SU-DHL-6 (cell line): ENCODE results near the gene RLN3.
A peak's percentile ranks its signal among the peaks of the same experiment; 100 is the strongest.

Experiments
- H2AFZ ChIP-seq: fragments of 200-600 bp; sonication (generic); 2 replicates; pipeline ENCODE4 v1.6.1; 2014; ENCODE audit warnings: low read depth, mild to moderate bottlenecking, moderate library complexity, mixed read lengths, antibody characterized with exemption, low read length; ENCODE audit not compliant: severe bottlenecking
- H3F3A ChIP-seq: fragments of 200-600 bp; shearing (Covaris generic); 2 replicates; pipeline ENCODE4 v1.6.0; 2016; ENCODE audit warnings: antibody characterized with exemption, mild to moderate bottlenecking; ENCODE audit not compliant: insufficient read depth
- H3K27ac ChIP-seq: fragments of 200-600 bp; sonication (generic); 2 replicates; pipeline ENCODE4 v1.5.1; 2016; ENCODE audit warnings: low read depth, mild to moderate bottlenecking, low read length, moderate library complexity, mixed read lengths
- H3K27me3 ChIP-seq: fragments of 200-600 bp; sonication (generic), shearing (Covaris generic); 2 replicates; pipeline ENCODE4 v1.6.0; 2014; ENCODE audit warnings: mild to moderate bottlenecking, low read length
- H3K36me3 ChIP-seq: fragments of 200-600 bp; sonication (generic); 2 replicates; pipeline ENCODE4 v1.6.1; 2014; ENCODE audit warnings: mild to moderate bottlenecking, low read length, mixed read lengths
- H3K4me2 ChIP-seq: fragments of 300-600, 200-600 bp; shearing (Covaris generic), sonication (generic); 2 replicates; pipeline ENCODE4 v1.6.0; 2014; ENCODE audit warnings: low read length, low read depth, mild to moderate bottlenecking; ENCODE audit not compliant: poor library complexity, severe bottlenecking
- H3K4me3 ChIP-seq: fragments of 200-600 bp; sonication (generic); 2 replicates; pipeline ENCODE4 v1.5.1; 2014; ENCODE audit warnings: antibody characterized with exemption, low read length, mild to moderate bottlenecking, mixed read lengths; ENCODE audit not compliant: insufficient read depth, poor library complexity, severe bottlenecking
- H3K79me2 ChIP-seq: fragments of 200-600 bp; sonication (generic); 2 replicates; pipeline ENCODE4 v1.6.1; 2014; ENCODE audit warnings: mild to moderate bottlenecking, low read length, moderate library complexity; ENCODE audit not compliant: insufficient read depth
- H3K9ac ChIP-seq: fragments of 200-600 bp; sonication (generic); 2 replicates; pipeline ENCODE4 v1.7.0; 2014; ENCODE audit warnings: mild to moderate bottlenecking, low read length
- H3K9me2 ChIP-seq: fragments of 200-600 bp; sonication (generic); replicated peaks from 2 replicates; pipeline ENCODE4 v1.6.1; 2014; ENCODE audit warnings: low read length; ENCODE audit not compliant: insufficient read depth
- H3K9me3 ChIP-seq: fragments of 200-600 bp; sonication (generic); 2 replicates; pipeline ENCODE4 v1.6.1; 2014; ENCODE audit warnings: low read length, mixed read lengths; ENCODE audit not compliant: insufficient read depth
- H4K20me1 ChIP-seq: fragments of 200-600 bp; sonication (generic); 2 replicates; pipeline ENCODE4 v1.6.1; 2014; ENCODE audit warnings: low read depth, mild to moderate bottlenecking, antibody characterized with exemption, low read length, moderate library complexity, mixed read lengths
- EZH2phosphoT487 ChIP-seq: fragments of 200-600 bp; sonication (generic), shearing (Covaris generic); conservative IDR thresholded peaks from 2 replicates; pipeline ENCODE4 v1.6.1; 2018; ENCODE audit warnings: mild to moderate bottlenecking, antibody characterized with exemption, low read length, moderate library complexity, mixed read lengths
- TF ChIP-seq, protein P1 (sequence below): fragments of 200-600 bp; sonication (generic); IDR thresholded peaks from one replicate; pipeline ENCODE4 v1.5.1; 2017; ENCODE audit warnings: antibody characterized with exemption, mild to moderate bottlenecking, low read length, moderate library complexity; ENCODE audit not compliant: insufficient read depth, poor library complexity, severe bottlenecking

RLN3 gene

DNA sequence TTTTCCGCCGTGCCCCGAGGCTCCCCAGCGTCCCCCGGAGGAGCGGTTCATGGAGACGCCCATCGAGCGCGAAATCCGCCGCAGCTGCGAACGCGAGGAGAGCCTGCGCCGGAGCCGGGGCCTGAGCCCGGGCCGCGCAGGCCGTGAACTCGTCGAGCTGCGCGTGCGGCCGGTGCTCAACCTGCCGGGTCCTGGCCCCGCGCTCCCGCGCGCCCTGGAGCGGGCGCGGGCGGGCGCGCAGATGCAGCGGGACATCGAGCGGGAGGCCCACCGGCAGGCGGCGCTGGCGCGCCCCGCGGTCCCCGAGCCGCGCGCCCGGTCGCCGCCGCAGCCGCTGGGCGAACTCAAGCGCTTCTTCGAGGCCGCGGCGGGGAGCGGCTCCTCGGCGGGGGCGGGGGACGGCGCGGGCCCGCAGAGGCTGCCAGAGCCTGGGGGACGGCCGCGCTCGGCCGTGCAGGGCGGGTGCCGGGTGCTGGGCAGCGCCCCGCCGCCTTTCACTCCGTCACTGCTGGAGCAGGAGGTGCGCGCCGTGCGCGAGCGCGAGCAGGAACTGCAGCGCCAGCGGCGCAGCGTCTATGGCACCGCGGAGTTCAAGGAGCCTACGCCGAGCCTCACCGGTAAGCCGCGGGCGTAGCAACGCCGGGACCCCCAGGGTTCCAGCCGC lies 45.4 kb downstream of the RLN3 start:
- Histone ChIP-seq H2AFZ (peak overlapping the region; percentile 77), H3K27me3 (no peaks in the 10 kb centered on the region), H3K36me3 (no peaks in the 10 kb centered on the region), H3K79me2 (no peaks in the 10 kb centered on the region), H3K4me2 (peak overlapping the region; percentile 99), H3K9me3 (no peaks in the 10 kb centered on the region), H3K9ac (peak overlapping the region; percentile 58), H3F3A (no peaks in the 10 kb centered on the region; the same call in 1 of the 2 replicates), H4K20me1 (no peaks in the 10 kb centered on the region), H3K27ac (peak overlapping the region; percentile 43), H3K9me2 (no peaks in the 10 kb centered on the region), H3K4me3 (peak overlapping the region; percentile 62)
- TF ChIP-seq, protein P1, sequence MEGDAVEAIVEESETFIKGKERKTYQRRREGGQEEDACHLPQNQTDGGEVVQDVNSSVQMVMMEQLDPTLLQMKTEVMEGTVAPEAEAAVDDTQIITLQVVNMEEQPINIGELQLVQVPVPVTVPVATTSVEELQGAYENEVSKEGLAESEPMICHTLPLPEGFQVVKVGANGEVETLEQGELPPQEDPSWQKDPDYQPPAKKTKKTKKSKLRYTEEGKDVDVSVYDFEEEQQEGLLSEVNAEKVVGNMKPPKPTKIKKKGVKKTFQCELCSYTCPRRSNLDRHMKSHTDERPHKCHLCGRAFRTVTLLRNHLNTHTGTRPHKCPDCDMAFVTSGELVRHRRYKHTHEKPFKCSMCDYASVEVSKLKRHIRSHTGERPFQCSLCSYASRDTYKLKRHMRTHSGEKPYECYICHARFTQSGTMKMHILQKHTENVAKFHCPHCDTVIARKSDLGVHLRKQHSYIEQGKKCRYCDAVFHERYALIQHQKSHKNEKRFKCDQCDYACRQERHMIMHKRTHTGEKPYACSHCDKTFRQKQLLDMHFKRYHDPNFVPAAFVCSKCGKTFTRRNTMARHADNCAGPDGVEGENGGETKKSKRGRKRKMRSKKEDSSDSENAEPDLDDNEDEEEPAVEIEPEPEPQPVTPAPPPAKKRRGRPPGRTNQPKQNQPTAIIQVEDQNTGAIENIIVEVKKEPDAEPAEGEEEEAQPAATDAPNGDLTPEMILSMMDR: peak; percentile 16
- no peak for TF ChIP-seq EZH2phosphoT487

DNA sequence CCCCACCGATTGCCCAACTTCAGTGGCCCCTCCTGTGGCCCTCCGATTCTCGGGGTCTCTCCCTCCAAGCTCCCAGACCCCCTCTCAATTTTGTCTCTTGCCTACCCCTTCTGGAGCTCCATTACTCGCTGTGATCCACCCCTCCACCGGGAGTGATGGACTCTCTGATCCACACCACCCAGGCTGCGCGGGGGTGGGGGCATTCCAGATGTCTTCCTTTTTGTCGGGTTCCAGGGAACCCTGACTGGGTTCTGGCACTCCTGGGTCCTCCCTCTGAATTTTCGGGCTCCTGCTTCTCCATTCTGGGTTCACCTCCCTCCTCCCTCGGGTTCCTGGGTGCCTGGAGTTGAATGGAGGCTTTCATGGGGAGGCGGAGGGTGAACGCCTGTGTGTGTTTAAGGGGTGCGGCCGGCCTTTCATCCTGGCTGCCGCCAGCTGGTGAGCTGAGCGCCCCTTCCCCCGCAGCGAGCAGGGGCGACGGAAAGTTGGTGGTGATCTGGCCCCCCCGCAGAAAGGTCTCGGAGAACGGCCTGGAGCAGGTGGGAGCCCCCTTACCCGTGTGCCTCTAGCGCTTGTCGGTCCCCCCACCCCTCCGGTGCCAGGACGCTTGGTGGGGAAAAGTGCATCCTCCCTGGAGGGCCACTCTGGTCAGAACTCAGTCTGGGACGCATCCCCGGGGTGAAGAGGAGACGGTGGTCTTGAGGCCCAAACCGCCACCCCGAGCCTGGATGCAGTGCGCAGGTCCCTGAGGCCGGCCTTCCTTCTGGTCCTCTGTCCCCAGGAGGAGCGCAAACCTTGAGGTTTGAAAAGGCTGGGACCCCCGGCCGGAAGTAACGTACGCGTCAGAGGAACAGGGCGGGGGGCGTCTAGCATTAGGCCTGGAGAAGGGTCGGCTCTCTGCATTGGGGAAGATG lies 46.2 kb downstream of the RLN3 start:
- Histone ChIP-seq H3K9me3 (no peaks in the 10 kb centered on the region), H3K4me2 (peak overlapping the region; percentile 99), H3K27me3 (no peaks in the 10 kb centered on the region), H3K9me2 (no peaks in the 10 kb centered on the region), H2AFZ (peak overlapping the region; percentile 61), H3F3A (no peaks in the 10 kb centered on the region; the same call in 1 of the 2 replicates), H4K20me1 (no peaks in the 10 kb centered on the region), H3K27ac (peak overlapping the region; percentile 43), H3K36me3 (no peaks in the 10 kb centered on the region), H3K4me3 (peak overlapping the region; percentile 58), H3K79me2 (no peaks in the 10 kb centered on the region), H3K9ac (peak overlapping the region; percentile 58)
- TF ChIP-seq, protein P1: no peak
- TF ChIP-seq EZH2phosphoT487: no peak

DNA sequence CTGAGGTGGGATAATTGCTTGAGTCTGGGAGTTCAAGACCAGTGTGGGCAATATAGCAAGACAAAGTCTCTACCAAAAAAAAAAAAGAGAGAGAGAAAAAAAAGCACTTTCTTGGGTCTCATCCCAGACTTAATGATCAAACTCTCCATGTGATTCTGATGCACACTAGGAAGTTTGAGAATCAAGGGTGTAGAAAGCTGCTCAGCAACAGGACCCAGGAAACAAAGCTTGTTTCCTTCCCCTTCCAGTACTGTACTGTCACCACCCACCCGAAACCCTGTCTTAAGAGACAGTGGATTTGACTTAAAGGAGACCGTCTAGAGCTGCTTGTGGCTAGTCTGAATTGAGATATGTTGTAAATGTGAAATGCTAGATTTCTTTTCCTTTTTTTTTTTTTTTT lies 50.5 kb downstream of the RLN3 start:
- Histone ChIP-seq H3K27ac (no peak overlapping the region), H3K9ac (no peak overlapping the region), H3F3A (no peaks in the 10 kb centered on the region; the same call in 1 of the 2 replicates), H4K20me1 (no peaks in the 10 kb centered on the region), H2AFZ (no peak overlapping the region), H3K9me3 (no peaks in the 10 kb centered on the region), H3K9me2 (no peaks in the 10 kb centered on the region), H3K4me2 (no peak overlapping the region), H3K27me3 (no peaks in the 10 kb centered on the region), H3K79me2 (no peaks in the 10 kb centered on the region), H3K36me3 (no peaks in the 10 kb centered on the region), H3K4me3 (no peak overlapping the region)
- TF ChIP-seq, protein P1: no peak
- TF ChIP-seq EZH2phosphoT487: no peak
